ENCODE results near the gene SLC15A1. TPM values are rescaled to one million over a fixed set of nuclear protein-coding genes. Genes with fewer than 3 reads are reported as not detected.

Gene SLC15A1
- polyA plus RNA-seq, 1 donor from 2014 or later: not detected

DNA sequence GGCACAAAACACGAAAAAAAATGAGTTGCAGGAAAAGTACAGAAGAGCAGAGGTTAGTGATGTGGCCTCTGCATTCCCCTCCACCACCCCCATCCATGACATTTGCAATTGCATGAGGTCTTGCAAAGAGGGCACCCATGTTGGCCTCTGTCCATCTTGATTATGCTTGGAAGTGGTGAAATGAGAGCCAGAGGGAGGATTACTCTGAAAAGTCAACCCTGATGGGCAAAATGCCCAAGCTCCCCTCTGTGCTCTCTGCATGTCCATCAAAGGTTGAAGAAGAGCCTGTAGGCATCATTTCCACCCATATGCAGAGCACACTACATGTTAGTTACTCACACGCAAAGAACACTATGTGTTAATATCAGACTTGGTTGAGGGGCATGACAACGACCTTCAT, 71.4 kb downstream of the SLC15A1 start:
- no peak overlapping the region for H3K4me3 ChIP-seq (ENCODE audit: low read length)
- no peak overlapping the region for H3K27ac ChIP-seq (ENCODE audit: low read length)
- no peaks in the 10 kb centered on the region for H3F3A ChIP-seq (ENCODE audit: insufficient read depth, low read length, poor library complexity, severe bottlenecking)
- H3K36me3 ChIP-seq (ENCODE audit: insufficient read depth, low read length): no peaks in the 10 kb centered on the region
- H3K27me3 ChIP-seq (ENCODE audit: insufficient read depth, low read depth, low read length): no peaks in the 10 kb centered on the region
- H3K79me2 ChIP-seq (replicated peaks; ENCODE audit: insufficient read depth, low read length): no peaks in the 10 kb centered on the region
- no peak overlapping the region for H2AFZ ChIP-seq (ENCODE audit: low read depth, low read length)
- H3K4me2 ChIP-seq (ENCODE audit: low read length): no peak overlapping the region
- no peaks in the 10 kb centered on the region for H4K20me1 ChIP-seq (ENCODE audit: insufficient read depth)
- H3K9me3 ChIP-seq (ENCODE audit: low read length): no peaks in the 10 kb centered on the region
- TF ChIP-seq TAF1 (IDR thresholded peaks at IDR 0.05; ENCODE audit: low read depth) (no peak), EZH2 (IDR thresholded peaks at IDR 0.05; ENCODE audit: borderline replicate concordance, insufficient read depth, low read length, poor library complexity, severe bottlenecking) (no peak), RAD21 (conservative IDR thresholded peaks at IDR 0.05) (no peak), SMC3 (conservative IDR thresholded peaks at IDR 0.05; ENCODE audit: poor library complexity) (no peak), MXI1 (conservative IDR thresholded peaks at IDR 0.05; ENCODE audit: poor library complexity, severe bottlenecking) (no peak), EP300 (conservative IDR thresholded peaks at IDR 0.05; ENCODE audit: poor library complexity, severe bottlenecking) (no peak), POLR2AphosphoS5 (IDR thresholded peaks at IDR 0.05) (no peak)
- TF ChIP-seq, protein P1, sequence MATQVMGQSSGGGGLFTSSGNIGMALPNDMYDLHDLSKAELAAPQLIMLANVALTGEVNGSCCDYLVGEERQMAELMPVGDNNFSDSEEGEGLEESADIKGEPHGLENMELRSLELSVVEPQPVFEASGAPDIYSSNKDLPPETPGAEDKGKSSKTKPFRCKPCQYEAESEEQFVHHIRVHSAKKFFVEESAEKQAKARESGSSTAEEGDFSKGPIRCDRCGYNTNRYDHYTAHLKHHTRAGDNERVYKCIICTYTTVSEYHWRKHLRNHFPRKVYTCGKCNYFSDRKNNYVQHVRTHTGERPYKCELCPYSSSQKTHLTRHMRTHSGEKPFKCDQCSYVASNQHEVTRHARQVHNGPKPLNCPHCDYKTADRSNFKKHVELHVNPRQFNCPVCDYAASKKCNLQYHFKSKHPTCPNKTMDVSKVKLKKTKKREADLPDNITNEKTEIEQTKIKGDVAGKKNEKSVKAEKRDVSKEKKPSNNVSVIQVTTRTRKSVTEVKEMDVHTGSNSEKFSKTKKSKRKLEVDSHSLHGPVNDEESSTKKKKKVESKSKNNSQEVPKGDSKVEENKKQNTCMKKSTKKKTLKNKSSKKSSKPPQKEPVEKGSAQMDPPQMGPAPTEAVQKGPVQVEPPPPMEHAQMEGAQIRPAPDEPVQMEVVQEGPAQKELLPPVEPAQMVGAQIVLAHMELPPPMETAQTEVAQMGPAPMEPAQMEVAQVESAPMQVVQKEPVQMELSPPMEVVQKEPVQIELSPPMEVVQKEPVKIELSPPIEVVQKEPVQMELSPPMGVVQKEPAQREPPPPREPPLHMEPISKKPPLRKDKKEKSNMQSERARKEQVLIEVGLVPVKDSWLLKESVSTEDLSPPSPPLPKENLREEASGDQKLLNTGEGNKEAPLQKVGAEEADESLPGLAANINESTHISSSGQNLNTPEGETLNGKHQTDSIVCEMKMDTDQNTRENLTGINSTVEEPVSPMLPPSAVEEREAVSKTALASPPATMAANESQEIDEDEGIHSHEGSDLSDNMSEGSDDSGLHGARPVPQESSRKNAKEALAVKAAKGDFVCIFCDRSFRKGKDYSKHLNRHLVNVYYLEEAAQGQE (IDR thresholded peaks at IDR 0.05; ENCODE audit: borderline replicate concordance): no peak
- TF ChIP-seq, protein P2, sequence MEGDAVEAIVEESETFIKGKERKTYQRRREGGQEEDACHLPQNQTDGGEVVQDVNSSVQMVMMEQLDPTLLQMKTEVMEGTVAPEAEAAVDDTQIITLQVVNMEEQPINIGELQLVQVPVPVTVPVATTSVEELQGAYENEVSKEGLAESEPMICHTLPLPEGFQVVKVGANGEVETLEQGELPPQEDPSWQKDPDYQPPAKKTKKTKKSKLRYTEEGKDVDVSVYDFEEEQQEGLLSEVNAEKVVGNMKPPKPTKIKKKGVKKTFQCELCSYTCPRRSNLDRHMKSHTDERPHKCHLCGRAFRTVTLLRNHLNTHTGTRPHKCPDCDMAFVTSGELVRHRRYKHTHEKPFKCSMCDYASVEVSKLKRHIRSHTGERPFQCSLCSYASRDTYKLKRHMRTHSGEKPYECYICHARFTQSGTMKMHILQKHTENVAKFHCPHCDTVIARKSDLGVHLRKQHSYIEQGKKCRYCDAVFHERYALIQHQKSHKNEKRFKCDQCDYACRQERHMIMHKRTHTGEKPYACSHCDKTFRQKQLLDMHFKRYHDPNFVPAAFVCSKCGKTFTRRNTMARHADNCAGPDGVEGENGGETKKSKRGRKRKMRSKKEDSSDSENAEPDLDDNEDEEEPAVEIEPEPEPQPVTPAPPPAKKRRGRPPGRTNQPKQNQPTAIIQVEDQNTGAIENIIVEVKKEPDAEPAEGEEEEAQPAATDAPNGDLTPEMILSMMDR (IDR thresholded peaks at IDR 0.05; ENCODE audit: poor library complexity, severe bottlenecking): no peak
- no peak overlapping the region for H3K9ac ChIP-seq (ENCODE audit: low read length)
- H3K9me2 ChIP-seq (ENCODE audit: insufficient read depth, low read length): no peaks in the 10 kb centered on the region

DNA sequence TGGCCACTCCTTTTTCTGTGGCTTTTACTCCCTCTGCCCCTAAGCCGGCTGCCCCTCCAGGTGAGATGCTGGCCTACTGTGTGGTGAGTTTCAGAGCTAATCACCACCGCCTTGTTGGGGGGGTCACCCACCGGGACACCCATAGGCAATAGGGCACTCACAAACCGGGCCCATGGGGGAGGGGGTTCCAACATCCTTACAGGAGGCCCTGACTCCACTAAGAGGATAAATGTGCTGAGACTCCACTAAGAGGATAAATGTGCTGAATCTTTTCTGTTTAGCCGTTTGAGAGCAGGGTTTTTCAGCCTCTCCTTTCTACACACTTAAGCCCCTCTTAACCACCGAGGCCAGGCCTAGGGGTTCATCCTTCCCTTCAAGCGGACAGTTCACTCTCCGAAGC, 73.7 kb downstream of the SLC15A1 start:
- H3K4me3 ChIP-seq (ENCODE audit: low read length): no peak overlapping the region
- H3K79me2 ChIP-seq (replicated peaks; ENCODE audit: insufficient read depth, low read length): no peaks in the 10 kb centered on the region
- no peaks in the 10 kb centered on the region for H3K9me2 ChIP-seq (ENCODE audit: insufficient read depth, low read length)
- no peaks in the 10 kb centered on the region for H4K20me1 ChIP-seq (ENCODE audit: insufficient read depth)
- H3K4me2 ChIP-seq (ENCODE audit: low read length): no peak overlapping the region
- H3K36me3 ChIP-seq (ENCODE audit: insufficient read depth, low read length): no peaks in the 10 kb centered on the region
- TF ChIP-seq POLR2AphosphoS5 (IDR thresholded peaks at IDR 0.05) (no peak), SMC3 (conservative IDR thresholded peaks at IDR 0.05; ENCODE audit: poor library complexity) (no peak), TAF1 (IDR thresholded peaks at IDR 0.05; ENCODE audit: low read depth) (no peak), RAD21 (conservative IDR thresholded peaks at IDR 0.05) (no peak), EP300 (conservative IDR thresholded peaks at IDR 0.05; ENCODE audit: poor library complexity, severe bottlenecking) (no peak), EZH2 (IDR thresholded peaks at IDR 0.05; ENCODE audit: borderline replicate concordance, insufficient read depth, low read length, poor library complexity, severe bottlenecking) (no peak), MXI1 (conservative IDR thresholded peaks at IDR 0.05; ENCODE audit: poor library complexity, severe bottlenecking) (no peak)
- TF ChIP-seq, protein P2 (IDR thresholded peaks at IDR 0.05; ENCODE audit: poor library complexity, severe bottlenecking): no peak
- TF ChIP-seq, protein P1 (IDR thresholded peaks at IDR 0.05; ENCODE audit: borderline replicate concordance): no peak
- no peaks in the 10 kb centered on the region for H3F3A ChIP-seq (ENCODE audit: insufficient read depth, low read length, poor library complexity, severe bottlenecking)
- H3K27ac ChIP-seq (ENCODE audit: low read length): no peak overlapping the region
- no peak overlapping the region for H2AFZ ChIP-seq (ENCODE audit: low read depth, low read length)
- no peak overlapping the region for H3K9ac ChIP-seq (ENCODE audit: low read length)
- H3K9me3 ChIP-seq (ENCODE audit: low read length): no peaks in the 10 kb centered on the region
- H3K27me3 ChIP-seq (ENCODE audit: insufficient read depth, low read depth, low read length): no peaks in the 10 kb centered on the region

Measured in neural cell (in vitro differentiated cells).